ENCODE data around the gene ELP1.
"Not testable (repeated sequence)": the region's sequence is repeated elsewhere in the genome, so short reads cannot be mapped to it uniquely, and the experiment has no call there.

Gene ELP1

GRCh38 chr9:108845947-108846346, 88.0 kb downstream of the ELP1 start:
- no peak overlapping the region for H3K4me3 ChIP-seq (ENCODE audit: low read depth, low read length)
- ChIA-PET CTCF (no interaction called here), POLR2A (no interaction called here)
- TF ChIP-seq CTCF (IDR thresholded peaks at IDR 0.05; ENCODE audit: insufficient read depth, low read length, missing control alignments) = no peak
- DNase-seq (ENCODE audit: low read depth, low spot score) = no peak

GRCh38 chr9:108845507-108845906, 88.4 kb downstream of the ELP1 start:
- ChIA-PET CTCF (no interaction called here), POLR2A (no interaction called here)
- DNase-seq (ENCODE audit: low read depth, low spot score) = no peak
- no peak overlapping the region for H3K4me3 ChIP-seq (ENCODE audit: low read depth, low read length)
- TF ChIP-seq CTCF (IDR thresholded peaks at IDR 0.05; ENCODE audit: insufficient read depth, low read length, missing control alignments) = no peak

GRCh38 chr9:108844856-108845255, 89.1 kb downstream of the ELP1 start:
- H3K4me3 ChIP-seq (ENCODE audit: low read depth, low read length) = no peak overlapping the region
- no peak for DNase-seq (ENCODE audit: low read depth, low spot score)
- no peak for TF ChIP-seq CTCF (IDR thresholded peaks at IDR 0.05; ENCODE audit: insufficient read depth, low read length, missing control alignments)
- ChIA-PET CTCF (no interaction called here), POLR2A (no interaction called here)

GRCh38 chr9:108844391-108844790, 89.5 kb downstream of the ELP1 start:
- no peak for TF ChIP-seq CTCF (IDR thresholded peaks at IDR 0.05; ENCODE audit: insufficient read depth, low read length, missing control alignments)
- no peak for DNase-seq (ENCODE audit: low read depth, low spot score)
- ChIA-PET POLR2A (no interaction called here), CTCF (no interaction called here)
- H3K4me3 ChIP-seq (ENCODE audit: low read depth, low read length) = no peak overlapping the region

- no peak overlapping the region for H3K4me3 ChIP-seq (ENCODE audit: low read depth, low read length)
- CTCF ChIA-PET = no interaction called here
These were observed 91.2 kb downstream of the ELP1 start for GRCh38 chr9:108842610-108843295.

GRCh38 chr9:108839561-108839960, 94.4 kb downstream of the ELP1 start:
- H3K4me3 ChIP-seq (ENCODE audit: low read depth, low read length); DNase-seq (ENCODE audit: low read depth, low spot score); CTCF ChIA-PET; POLR2A ChIA-PET: not testable (repeated sequence)

More at GRCh38 chr9:108842610-108843295, 91.2 kb downstream of the ELP1 start:
- TF ChIP-seq CTCF (IDR thresholded peaks at IDR 0.05; ENCODE audit: insufficient read depth, low read length, missing control alignments) = no peak
- POLR2A ChIA-PET = no interaction called here
- no peak for DNase-seq (ENCODE audit: low read depth, low spot score)

- CTCF ChIA-PET = no interaction called here
- no peak overlapping the region for H3K4me3 ChIP-seq (ENCODE audit: low read depth, low read length)
- peak; percentile 10 for DNase-seq (ENCODE audit: low read depth, low spot score)
- POLR2A ChIA-PET = no interaction called here
- TF ChIP-seq CTCF (IDR thresholded peaks at IDR 0.05; ENCODE audit: insufficient read depth, low read length, missing control alignments) = no peak
These were observed 95.9 kb downstream of the ELP1 start for GRCh38 chr9:108838017-108838416.

All from AG04449 (cell line).